T-cell (primary cell): ENCODE results near the gene ADAP2. TPM values are rescaled to one million over a fixed set of nuclear protein-coding genes. Genes with fewer than 3 reads are reported as not detected.

Source experiments
- ATAC-seq, 4 experiments: fragments of 200-7000 bp in 3 of 4; fragments of 150-1000 bp in 1 of 4; cut with Tn5 transposase; replicated peaks in 1 of 4; 1 replicate in 3 of 4; 2 replicates in 1 of 4; pipeline ENCODE4 v1.10.0; 2021; ENCODE audit warnings: moderate library complexity in 3 of 4, mild to moderate bottlenecking in 2 of 4, moderate number of reproducible peaks in 1 of 4
- CTCF ChIA-PET, 2 donors: fragments of 300-600 bp; sonication (Branson Sonifier 250); formaldehyde crosslinking; loops; one replicate each; lab custom pipeline; 2022; ENCODE audit warnings: antibody characterized with exemption in 2 of 2; lab: Charles Lee
- POLR2A ChIA-PET, 2 donors: fragments of 300-600 bp; sonication (Branson Sonifier 250); formaldehyde crosslinking; loops; one replicate each; lab custom pipeline; 2022; ENCODE audit warnings: antibody characterized with exemption in 2 of 2; lab: Charles Lee
- DNase-seq, 35 experiments: peaks; one replicate each; pipeline versions ENCODE4 v3.0.0 to v3.0.0-alpha.2; 2013 to 2023
- H3K27ac ChIP-seq: one replicate; pipeline ENCODE4 v1.5.1; 2013; ENCODE audit warnings: low read length
- H3K27me3 ChIP-seq, 2 experiments: replicated peaks in 1 of 2; 1 replicate in 1 of 2; 2 replicates in 1 of 2; pipeline versions ENCODE4 v1.6.1 to v1.7.0; 2013; ENCODE audit warnings: low read length in 1 of 2, mixed read lengths in 1 of 2; ENCODE audit not compliant: control insufficient read depth in 2 of 2, insufficient read depth in 2 of 2; ENCODE audit errors: extremely low read depth in 1 of 2
- H3K36me3 ChIP-seq, 2 donors: 1 replicate in 1 of 2; 2 replicates in 1 of 2; pipeline versions ENCODE4 v1.6.1 to v1.7.0; 2013; ENCODE audit warnings: low read length in 1 of 2; ENCODE audit not compliant: control insufficient read depth in 2 of 2, insufficient read depth in 1 of 2; ENCODE audit errors: extremely low read depth in 1 of 2
- H3K4me1 ChIP-seq, 2 experiments: 1 replicate in 1 of 2; 2 replicates in 1 of 2; pipeline versions ENCODE4 v1.6.1 to v1.7.0; 2013; ENCODE audit warnings: low read length in 2 of 2, mixed read lengths in 1 of 2; ENCODE audit not compliant: insufficient read depth in 2 of 2, control insufficient read depth in 1 of 2; ENCODE audit errors: extremely low read depth in 1 of 2
- H3K4me3 ChIP-seq, 2 donors: 1 replicate in 1 of 2; 2 replicates in 1 of 2; pipeline versions ENCODE4 v1.5.1 to v1.7.0; 2013; ENCODE audit warnings: mild to moderate bottlenecking in 2 of 2, low read length in 1 of 2, moderate library complexity in 1 of 2; ENCODE audit not compliant: control insufficient read depth in 1 of 2; ENCODE audit errors: extremely low read depth in 1 of 2
- H3K9me3 ChIP-seq: 2 replicates; pipeline ENCODE4 v1.7.0; 2013
- H3K27ac Mint-ChIP-seq, 2 donors: one replicate each; pipeline ENCODE4 v1.8.0; 2020 to 2021; ENCODE audit warnings: mild to moderate bottlenecking in 2 of 2, mixed read lengths in 2 of 2
- H3K27me3 Mint-ChIP-seq, 2 donors: one replicate each; pipeline ENCODE4 v1.8.0; 2021 to 2022; ENCODE audit warnings: mixed read lengths in 2 of 2
- H3K36me3 Mint-ChIP-seq: one replicate; pipeline ENCODE4 v1.8.0; 2021; ENCODE audit warnings: mixed read lengths
- H3K4me1 Mint-ChIP-seq, 3 donors: one replicate each; pipeline ENCODE4 v1.8.0; 2020 to 2022; ENCODE audit warnings: mixed read lengths in 3 of 3, mild to moderate bottlenecking in 1 of 3
- H3K4me3 Mint-ChIP-seq, 3 donors: one replicate each; pipeline ENCODE4 v1.8.0; 2020 to 2022; ENCODE audit warnings: mild to moderate bottlenecking in 3 of 3, mixed read lengths in 3 of 3, moderate library complexity in 3 of 3
- H3K9me3 Mint-ChIP-seq, 3 donors: one replicate each; pipeline ENCODE4 v1.8.0; 2020 to 2022; ENCODE audit warnings: mixed read lengths in 3 of 3
- WGBS: methylation state at CpG from one replicate; pipeline ENCODE4 v1.1.5; 2013; ENCODE audit warnings: missing lambda C conversion rate; ENCODE audit not compliant: insufficient coverage; 5-methylcytosine and 5-hydroxymethylcytosine counted together
- total RNA-seq, 35 experiments: library from RNA in 6 of 35; stranded (reverse) in 6 of 35; fragments of 120-200 nt in 1 of 35; gene quantifications; one replicate each; pipeline versions ENCODE4 v1.2.1 to v1.2.4 and lab custom pipeline; 2013 to 2026

ADAP2 gene
- total RNA-seq, 5 donors from 2014 or later (not counting 1 experiment from before 2014, with no cell fraction given): 1.7 to 4.9 (median 2.1) TPM

- H3K9me3 Mint-ChIP-seq: no peaks in the 10 kb centered on the region
- H3K27ac Mint-ChIP-seq: no peak overlapping the region
- Histone ChIP-seq H3K27me3 (no peaks in the 10 kb centered on the region), H3K9me3 (no peaks in the 10 kb centered on the region), H3K27ac (no peak overlapping the region), H3K36me3 (no peaks in the 10 kb centered on the region), H3K4me1 (peaks cover 0 to 3% of the 10 kb centered on the region in 2 experiments), H3K4me3 (no peak overlapping the region)
- CTCF ChIA-PET: no interaction called here
- H3K36me3 Mint-ChIP-seq: no peaks in the 10 kb centered on the region
- DNase-seq: no peak
- no peaks in the 10 kb centered on the region for H3K27me3 Mint-ChIP-seq
- peaks cover 0 to 8% (median 2%) of the 10 kb centered on the region in 3 donors for H3K4me1 Mint-ChIP-seq
- ATAC-seq: no peak
- H3K4me3 Mint-ChIP-seq: no peak overlapping the region
- POLR2A ChIA-PET: no interaction called here
- WGBS: 29% methylated on average over 1 of the region's 4 CpGs
These were observed 20.7 kb downstream of the ADAP2 start for GRCh38 chr17:30942308-30943079.

- H3K27ac Mint-ChIP-seq: no peak overlapping the region
- no peak overlapping the region for H3K4me3 Mint-ChIP-seq
- no peaks in the 10 kb centered on the region for H3K27me3 Mint-ChIP-seq
- H3K9me3 ChIP-seq: no peaks in the 10 kb centered on the region
- no peaks in the 10 kb centered on the region for H3K36me3 ChIP-seq
- no peaks in the 10 kb centered on the region for H3K27me3 ChIP-seq
- WGBS: 90% methylated on average over 2 of the region's 5 CpGs
- POLR2A ChIA-PET: no interaction called here
- CTCF ChIA-PET: no interaction called here
- no peaks in the 10 kb centered on the region for H3K4me1 Mint-ChIP-seq
- ATAC-seq (no peak), DNase-seq (no peak)
- no peak overlapping the region for H3K4me3 ChIP-seq
- H3K4me1 ChIP-seq: no peaks in the 10 kb centered on the region
- H3K27ac ChIP-seq: no peak overlapping the region
- no peaks in the 10 kb centered on the region for H3K9me3 Mint-ChIP-seq
- no peaks in the 10 kb centered on the region for H3K36me3 Mint-ChIP-seq
These were observed 26.1 kb downstream of the ADAP2 start for GRCh38 chr17:30947796-30948195.

- H3K4me1 ChIP-seq: no peaks in the 10 kb centered on the region
- WGBS: 90% methylated on average over 3 of the region's 5 CpGs
These were observed 28.4 kb downstream of the ADAP2 start for GRCh38 chr17:30950189-30950588.

GRCh38 chr17:30950669-30951399, 29.1 kb downstream of the ADAP2 start:
- Histone ChIP-seq H3K9me3 (no peaks in the 10 kb centered on the region), H3K4me3 (no peak overlapping the region), H3K27ac (no peak overlapping the region), H3K4me1 (no peaks in the 10 kb centered on the region), H3K36me3 (no peaks in the 10 kb centered on the region), H3K27me3 (no peaks in the 10 kb centered on the region)
- Mint-ChIP-seq H3K27ac (no peak overlapping the region), H3K4me1 (no peaks in the 10 kb centered on the region), H3K27me3 (no peaks in the 10 kb centered on the region), H3K36me3 (no peaks in the 10 kb centered on the region), H3K4me3 (no peak overlapping the region), H3K9me3 (no peaks in the 10 kb centered on the region)
- POLR2A ChIA-PET: no interaction called here
- 81% methylated on average over 4 of the region's 9 CpGs for WGBS
- ATAC-seq (no peak), DNase-seq (no peak)
- CTCF ChIA-PET: no interaction called here

More at GRCh38 chr17:30950189-30950588, 28.4 kb downstream of the ADAP2 start:
- ChIA-PET POLR2A (no interaction called here), CTCF (no interaction called here)
- Histone ChIP-seq H3K9me3 (no peaks in the 10 kb centered on the region), H3K4me3 (no peak overlapping the region), H3K27ac (no peak overlapping the region), H3K36me3 (no peaks in the 10 kb centered on the region), H3K27me3 (no peaks in the 10 kb centered on the region)
- Mint-ChIP-seq H3K36me3 (no peaks in the 10 kb centered on the region), H3K9me3 (no peaks in the 10 kb centered on the region), H3K27ac (no peak overlapping the region), H3K27me3 (no peaks in the 10 kb centered on the region), H3K4me1 (no peaks in the 10 kb centered on the region), H3K4me3 (no peak overlapping the region)
- ATAC-seq: no peak
- no peak for DNase-seq

- Histone ChIP-seq H3K4me1 (no peaks in the 10 kb centered on the region), H3K4me3 (no peak overlapping the region), H3K27me3 (peaks cover 0 to 2% of the 10 kb centered on the region in 2 experiments), H3K36me3 (no peaks in the 10 kb centered on the region), H3K27ac (no peak overlapping the region), H3K9me3 (no peaks in the 10 kb centered on the region)
- POLR2A ChIA-PET: no interaction called here
- 71% methylated on average over 1 of the region's 9 CpGs for WGBS
- ATAC-seq (no peak), DNase-seq (no peak)
- CTCF ChIA-PET: interaction anchor here in 1 of 2 donors (0.5 to 0.6 kb wide), 2 partner anchors 18 to 949 kb away, joined by 3 read pairs; partner anchors contain the start of gene RNF135
- Mint-ChIP-seq H3K9me3 (no peaks in the 10 kb centered on the region), H3K27ac (no peak overlapping the region), H3K27me3 (peaks cover 0 to 4% of the 10 kb centered on the region in 2 donors), H3K4me3 (no peak overlapping the region), H3K36me3 (no peaks in the 10 kb centered on the region), H3K4me1 (no peaks in the 10 kb centered on the region)
These were observed 31.1 kb downstream of the ADAP2 start for GRCh38 chr17:30952638-30953393.

GRCh38 chr17:30954046-30954830, 32.5 kb downstream of the ADAP2 start:
- DNase-seq: no peak
- 92% methylated on average over 3 of the region's 6 CpGs for WGBS

More at GRCh38 chr17:30954046-30954830, 32.5 kb downstream of the ADAP2 start:
- no peak overlapping the region for H3K4me3 Mint-ChIP-seq
- H3K27me3 ChIP-seq: peaks cover 0 to 2% of the 10 kb centered on the region in 2 experiments
- H3K27ac Mint-ChIP-seq: no peak overlapping the region
- H3K4me1 ChIP-seq: no peaks in the 10 kb centered on the region
- peaks cover 0 to 2% (median 0%) of the 10 kb centered on the region in 3 donors for H3K4me1 Mint-ChIP-seq
- H3K9me3 ChIP-seq: no peaks in the 10 kb centered on the region
- no peaks in the 10 kb centered on the region for H3K36me3 ChIP-seq
- peaks cover 0 to 5% of the 10 kb centered on the region in 2 donors for H3K27me3 Mint-ChIP-seq
- POLR2A ChIA-PET: no interaction called here
- no peak for ATAC-seq
- no peaks in the 10 kb centered on the region for H3K9me3 Mint-ChIP-seq
- H3K4me3 ChIP-seq: no peak overlapping the region
- CTCF ChIA-PET: no interaction called here
- no peak overlapping the region for H3K27ac ChIP-seq
- no peaks in the 10 kb centered on the region for H3K36me3 Mint-ChIP-seq
